GM19467 (cell line): ENCODE measurements around the gene ZNF746.
"Not testable (repeated sequence)": the region's sequence is repeated elsewhere in the genome, so short reads cannot be mapped to it uniquely, and the experiment has no call there.

ENCODE experiments used
- ATAC-seq: cut with Tn5 transposase; IDR thresholded peaks from one replicate; pipeline ENCODE4 v1.9.1; 2021; ENCODE audit warnings: mild to moderate bottlenecking, moderate library complexity; ENCODE audit not compliant: unreplicated experiment

The ZNF746 gene

DNA sequence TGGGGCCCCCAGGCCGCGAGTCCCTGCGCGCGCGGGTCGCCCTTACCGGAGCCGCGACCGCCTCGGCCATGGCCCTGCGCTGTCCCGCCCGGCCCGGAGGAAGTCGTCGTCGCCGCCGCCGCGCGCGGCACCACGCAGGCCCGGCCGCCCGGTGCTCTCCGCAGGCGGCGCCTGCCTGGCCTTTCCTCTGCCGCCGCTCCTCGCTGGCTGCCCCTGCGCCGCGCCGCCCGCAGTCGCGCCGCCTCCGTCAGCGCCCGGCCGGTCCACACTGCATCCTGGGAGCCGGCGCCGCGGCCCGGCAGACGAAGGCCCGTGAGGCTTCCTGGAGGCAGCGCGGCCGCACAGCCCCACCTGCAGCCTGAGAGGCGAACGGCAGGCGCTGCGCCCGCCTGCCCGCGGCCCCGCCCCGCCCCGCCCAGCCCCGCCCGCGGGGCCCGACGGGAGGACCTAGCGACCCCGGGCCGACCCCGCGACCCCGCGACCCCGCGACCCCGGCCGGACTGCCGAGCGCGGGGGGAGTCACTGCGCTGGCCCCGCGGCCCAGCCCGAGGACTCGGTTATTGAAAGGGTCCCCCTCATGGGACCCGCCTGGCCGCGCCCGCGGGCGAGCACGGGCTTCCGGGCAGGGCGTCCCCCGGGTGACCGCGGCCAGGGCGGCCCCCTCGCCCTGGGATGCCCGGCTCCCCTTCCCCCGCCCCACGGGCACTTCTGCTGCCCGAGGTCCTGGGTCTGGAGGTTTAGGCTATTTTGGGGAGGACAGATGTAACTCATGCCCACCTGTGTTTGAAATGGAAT, at the start of gene ZNF746:
Gene ZNF746 (minus strand): TSS at position 343 of the 795 bp plus-strand sequence. CDS start 273 bp downstream, at position 70.
- ATAC-seq: peak; percentile 94

DNA sequence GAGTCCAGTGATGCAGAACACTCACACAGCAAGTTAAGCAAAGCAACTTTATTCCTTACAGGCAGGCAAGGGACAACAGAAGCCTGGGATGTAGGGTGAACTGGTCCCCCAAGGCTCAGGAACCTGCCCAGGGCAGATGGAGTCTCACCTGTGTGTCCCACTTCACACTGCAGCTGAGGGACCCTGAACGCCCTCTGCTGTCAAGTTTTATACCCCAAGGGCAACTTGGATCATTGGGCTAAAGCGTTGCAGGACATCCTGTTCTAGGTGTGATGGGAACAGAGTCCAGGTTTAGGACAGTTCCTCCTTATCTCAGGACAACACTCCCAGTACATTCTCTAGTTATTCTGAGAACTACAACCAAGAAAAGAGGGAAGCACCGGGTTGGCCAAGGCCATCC, 49.5 kb upstream of the ZNF746 start:
- no peak for ATAC-seq

DNA sequence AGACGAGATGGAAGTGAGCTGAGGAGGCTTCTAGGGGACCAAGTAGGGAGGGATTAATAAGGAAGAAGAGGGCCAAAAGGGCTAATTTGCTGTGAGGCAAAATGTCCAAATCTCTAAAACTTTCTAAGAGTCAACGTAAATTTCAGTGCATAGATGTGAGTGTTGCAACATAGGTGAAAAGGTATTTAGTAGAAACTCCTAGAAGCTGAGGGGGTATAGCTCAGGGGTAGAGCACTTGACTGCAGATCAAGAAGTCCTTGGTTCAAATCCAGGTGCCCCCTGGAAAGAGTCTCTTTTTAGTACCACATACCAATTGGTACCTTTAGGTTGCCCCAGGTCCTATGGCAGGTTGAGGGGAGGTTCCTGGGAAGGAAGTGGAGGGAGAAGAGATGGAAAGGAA, 48.7 kb upstream of the ZNF746 start:
- ATAC-seq: no peak

DNA sequence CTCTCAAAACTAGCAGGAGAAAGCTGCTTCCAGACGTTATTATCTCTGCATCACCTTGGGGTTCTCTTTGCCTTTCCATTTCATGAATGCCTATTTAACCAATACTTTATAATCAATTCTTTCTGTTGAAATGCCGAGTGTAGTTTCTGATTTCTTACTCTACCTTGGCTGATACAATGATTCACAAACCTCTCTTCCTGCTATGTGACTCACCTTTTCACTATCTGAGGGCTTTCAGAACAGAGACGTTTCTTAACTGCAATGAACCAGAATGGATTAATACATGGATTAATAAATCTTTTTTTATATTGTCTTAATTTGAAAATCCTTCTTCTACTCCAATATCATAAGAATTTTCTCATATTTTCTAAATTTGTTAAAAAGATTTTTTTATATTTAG, 46.4 kb upstream of the ZNF746 start:
- ATAC-seq: no peak

DNA sequence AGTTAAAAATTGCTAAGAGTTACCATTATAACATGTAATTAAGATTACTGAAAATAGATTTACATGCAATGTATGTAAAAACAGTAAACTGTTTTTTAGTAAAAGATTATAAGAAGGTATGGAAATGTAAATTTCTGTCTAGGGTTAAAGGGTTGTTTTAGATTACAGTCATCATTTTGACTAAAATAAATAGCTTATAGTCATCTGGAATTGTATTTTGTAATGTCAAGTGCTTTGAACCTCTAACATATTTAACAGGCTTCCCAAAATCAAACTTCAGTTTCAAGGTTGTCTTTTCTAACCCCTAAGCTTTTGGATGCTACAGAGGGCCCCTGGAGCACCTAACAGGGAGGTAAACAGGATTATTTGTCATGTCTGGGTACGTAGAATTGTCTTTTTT, 35.0 kb upstream of the ZNF746 start:
- no peak for ATAC-seq

DNA sequence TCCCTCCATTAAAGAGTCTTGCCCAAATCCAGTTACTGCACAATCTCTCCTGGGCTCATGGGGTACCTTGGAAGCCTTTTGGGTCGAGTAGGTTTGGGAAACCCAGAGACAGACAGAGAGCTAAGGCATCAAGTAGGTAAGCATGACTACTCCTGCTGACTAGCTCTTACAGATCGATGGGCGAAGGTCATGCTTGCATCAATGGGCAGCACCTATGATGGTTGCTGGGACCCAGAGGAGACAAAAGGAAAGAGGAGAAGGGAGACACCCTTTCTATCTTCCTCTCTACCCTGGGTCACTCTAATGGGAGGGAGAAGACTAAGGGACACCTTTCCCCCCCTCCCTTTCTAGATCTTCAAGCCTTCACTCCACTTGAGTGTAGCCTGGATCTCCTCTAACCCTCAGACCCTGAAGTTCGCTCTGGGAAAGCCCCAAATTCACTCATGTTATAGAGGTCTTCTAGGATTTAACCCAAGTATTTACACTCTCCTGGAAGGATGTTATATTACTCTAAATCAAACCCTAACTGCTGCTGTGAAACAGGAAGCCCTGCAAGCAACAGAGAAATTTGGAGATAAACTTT, 31.6 kb upstream of the ZNF746 start:
- no peak for ATAC-seq

DNA sequence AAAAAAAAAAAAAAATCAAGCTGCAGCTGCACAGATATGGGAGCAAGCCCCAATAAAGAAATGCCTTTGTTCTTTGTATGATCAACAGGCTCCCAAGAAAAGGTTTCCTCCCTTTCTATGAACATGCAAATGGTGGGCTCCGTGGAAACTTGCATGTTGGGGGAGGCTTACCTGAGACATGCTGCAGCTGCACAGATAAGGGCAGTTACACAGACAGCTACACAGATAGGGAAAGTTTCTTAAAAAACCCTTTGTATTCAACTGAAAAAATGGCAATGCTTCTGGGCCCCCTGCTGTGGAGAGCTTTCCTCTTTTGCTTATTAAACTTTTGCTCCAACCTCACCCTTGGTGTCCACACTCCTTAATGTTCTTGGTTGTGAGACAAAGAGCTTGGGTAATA, 29.8 kb upstream of the ZNF746 start:
- no peak for ATAC-seq

DNA sequence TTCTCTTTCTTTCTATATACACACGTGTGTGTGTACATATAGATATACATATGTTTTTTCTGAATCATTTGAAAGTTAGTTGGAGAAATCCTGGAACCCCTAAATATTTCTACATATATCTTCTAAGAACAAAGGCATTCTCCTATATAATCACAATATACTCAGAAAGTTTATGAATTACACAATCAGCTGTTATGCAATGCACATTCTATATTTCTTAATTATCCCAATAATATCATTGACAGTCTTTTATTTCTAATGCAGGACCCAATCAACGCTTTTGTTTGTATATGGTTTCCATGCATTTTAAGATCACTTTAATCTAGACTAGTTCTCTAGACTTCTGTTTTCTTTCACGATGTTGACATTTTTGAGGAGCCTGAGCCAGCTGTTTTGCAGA, 27.7 kb upstream of the ZNF746 start:
- ATAC-seq: no peak

DNA sequence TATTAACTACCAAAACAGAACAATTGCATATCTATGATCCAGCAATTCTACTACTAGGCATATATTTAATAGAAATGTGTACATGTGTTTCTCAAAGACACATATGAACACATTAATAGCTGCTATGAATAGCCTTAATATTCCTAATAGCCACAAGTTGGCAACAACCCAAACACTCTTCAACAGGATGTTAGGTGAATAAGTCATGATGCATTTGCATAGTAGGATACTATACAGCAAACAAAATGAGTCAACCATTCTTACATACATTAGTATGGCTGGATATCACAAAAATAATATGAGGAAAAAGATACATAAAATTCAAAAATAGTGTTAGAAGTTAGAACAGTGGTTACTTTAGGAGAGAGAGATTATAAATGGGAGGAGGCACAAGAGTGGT, 26.8 kb upstream of the ZNF746 start:
- ATAC-seq: no peak

DNA sequence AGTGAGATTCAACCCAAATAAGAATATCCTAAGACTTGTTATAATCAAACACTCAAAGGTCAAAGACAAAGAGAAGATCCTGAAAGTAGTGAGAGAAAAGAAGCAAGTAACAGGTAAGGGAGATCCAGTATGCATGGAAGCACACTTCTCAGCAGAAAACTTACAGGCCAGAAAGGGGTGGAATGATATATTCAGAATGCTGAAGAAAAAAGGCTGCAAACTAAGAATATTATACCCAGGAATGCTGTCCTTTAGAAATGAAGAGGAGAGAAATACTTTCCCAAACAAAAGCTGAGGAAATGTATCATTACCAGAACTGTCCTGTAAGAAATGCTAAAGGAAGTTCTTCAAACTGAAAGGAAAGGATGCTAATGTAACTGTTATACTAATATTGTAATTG, 12.6 kb upstream of the ZNF746 start:
- no peak for ATAC-seq

DNA sequence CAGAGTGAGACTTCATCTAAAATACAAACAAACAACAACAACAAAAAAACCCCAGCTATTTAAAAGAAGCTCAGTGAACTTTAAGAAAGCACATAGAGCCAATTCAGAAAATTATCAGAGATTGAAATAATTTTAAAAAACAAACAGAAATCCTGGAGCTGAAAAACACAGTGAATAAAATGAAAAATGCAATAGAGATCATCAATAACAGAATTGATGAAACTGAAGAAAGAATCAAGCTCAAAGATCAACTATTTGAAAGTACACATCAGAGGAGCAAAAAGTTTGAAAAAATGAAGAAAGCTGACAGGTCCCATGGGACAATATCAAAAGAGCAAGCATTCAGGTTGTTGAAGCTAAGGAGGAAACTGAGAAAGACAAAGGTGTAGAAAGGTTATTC, 12.2 kb upstream of the ZNF746 start:
- no peak for ATAC-seq

DNA sequence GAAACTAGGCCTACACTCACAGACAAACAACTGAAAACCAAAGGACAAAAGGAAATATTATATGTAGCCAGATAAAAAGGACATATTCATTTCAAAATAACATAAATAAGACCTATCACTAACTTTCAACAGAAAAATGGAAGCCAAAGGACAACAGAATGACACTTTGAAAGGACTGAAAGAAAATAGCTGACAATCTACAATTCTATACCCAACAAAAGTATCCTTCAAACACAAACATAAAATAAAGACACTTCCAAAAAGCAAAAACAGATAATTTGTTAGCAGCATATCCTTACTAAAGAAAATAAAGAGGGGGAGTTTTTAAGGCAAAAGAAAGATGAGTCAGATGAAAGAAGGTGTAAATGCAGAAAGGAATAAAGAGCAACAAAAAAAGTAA, 7.9 kb upstream of the ZNF746 start:
- ATAC-seq: no peak

DNA sequence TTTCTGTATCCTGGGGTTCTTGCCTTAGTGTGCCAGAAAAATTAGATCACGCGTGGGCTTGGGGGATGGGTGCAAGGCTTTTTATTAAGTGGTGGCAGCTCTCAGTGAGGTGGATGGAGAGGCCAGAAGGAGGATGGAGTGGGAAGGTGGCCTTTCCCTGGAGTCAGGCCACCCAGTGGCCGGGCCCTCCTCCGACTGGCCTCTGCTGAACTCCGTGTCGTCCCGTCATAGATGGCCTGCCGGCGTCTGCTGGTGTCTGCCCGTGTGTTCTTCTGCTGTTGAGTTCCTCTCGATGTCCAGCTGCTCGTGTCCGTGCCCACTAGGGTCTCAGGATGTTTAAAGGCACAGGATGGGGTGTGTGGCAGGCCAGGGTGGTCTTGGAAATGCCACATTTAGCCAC, 4.0 kb upstream of the ZNF746 start:
- no peak for ATAC-seq

DNA sequence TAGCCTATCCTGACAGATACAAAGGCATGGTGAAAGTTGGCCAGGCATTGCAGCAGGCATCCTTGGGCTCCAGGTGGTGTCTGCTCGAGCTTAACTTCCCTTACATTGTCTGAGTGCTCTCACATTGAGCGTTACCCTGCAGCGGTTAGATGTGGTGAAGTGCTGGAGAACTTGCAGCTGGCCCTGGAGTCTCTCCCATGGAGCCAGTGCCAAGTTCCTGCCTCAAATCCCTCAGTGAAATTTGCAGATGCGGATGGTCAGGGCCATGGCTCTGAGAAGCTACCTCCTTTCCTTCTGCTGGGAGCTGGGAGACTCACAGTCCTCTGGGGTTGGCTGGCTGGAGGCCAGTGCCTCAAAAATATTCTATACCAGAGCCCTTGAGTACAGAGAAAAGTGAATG, 3.3 kb upstream of the ZNF746 start:
- ATAC-seq: no peak

DNA sequence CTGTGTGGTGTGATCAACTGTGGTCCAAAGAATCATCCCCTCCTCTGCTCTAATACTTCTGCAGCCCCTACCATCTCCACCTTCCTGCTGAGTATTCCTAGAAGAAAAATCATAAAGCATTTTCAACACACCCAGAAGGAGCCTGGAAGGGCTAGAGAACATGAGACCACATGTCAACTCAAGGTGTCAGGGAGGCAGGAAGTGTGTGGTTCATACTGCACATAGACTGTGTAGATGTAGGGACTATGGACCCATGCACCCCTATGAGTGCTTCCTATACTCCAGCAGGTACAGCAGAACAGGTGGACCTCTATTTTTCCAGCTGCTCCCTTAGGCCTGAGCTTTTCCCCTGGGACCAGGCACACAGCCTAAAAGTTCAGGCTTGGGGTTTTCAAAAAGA, 2.6 kb upstream of the ZNF746 start:
- no peak for ATAC-seq

DNA sequence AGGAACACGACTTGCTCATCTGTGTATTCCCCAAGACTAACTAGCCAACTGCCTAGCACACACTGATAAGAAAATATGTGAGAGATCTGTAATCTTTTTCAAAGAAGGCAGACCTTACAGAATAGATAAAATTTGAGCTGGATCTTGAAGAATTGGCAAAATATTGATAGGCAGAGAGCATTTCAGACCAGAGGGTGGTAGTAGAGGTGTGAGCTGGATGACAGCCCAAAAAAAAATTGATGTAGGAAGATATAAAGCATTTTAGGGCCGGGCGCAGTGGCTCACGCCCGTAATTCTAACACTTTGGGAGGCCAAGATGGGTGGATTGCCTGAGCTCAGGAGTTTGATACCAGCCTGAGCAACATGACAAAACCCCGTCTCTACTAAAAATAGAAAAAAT, 1.2 kb upstream of the ZNF746 start:
- no peak for ATAC-seq

DNA sequence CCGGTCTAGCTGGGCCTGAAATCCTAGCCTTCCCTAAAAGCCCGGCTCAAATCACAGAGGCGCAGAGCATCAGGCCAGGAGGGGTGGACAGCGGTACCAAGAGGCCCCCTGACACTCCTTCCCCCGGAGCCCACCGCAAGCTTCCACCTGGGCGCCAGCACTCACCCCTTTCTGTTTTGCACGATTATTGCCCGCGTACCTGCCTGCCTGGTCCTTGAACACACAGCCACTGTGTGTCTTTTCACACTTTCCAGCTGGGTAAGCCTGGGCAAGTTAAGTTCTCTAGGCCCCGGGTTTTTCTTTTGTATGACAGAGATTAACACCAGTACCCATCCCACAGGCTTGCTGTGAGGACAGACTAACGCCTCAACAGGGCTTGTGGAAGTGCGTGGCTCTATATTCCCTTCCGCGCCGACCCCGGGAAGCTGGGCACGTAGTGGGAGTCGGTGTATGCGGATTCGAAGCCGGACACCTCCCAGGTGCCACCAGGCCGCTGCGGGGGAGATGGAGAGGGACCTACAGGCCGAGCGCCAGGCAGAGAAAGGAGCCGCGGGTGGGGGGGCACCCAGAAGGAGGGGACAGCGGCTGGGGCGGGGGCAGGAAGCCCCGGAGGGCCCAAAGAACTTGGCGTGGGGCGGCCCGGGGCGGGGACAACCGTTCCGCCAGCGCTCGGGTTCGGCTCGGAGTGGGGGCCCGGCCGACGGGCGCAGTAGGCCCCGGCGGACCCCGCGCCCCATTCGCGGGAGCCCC, 792 bp downstream of the ZNF746 start:
- peak; percentile 40 for ATAC-seq

DNA sequence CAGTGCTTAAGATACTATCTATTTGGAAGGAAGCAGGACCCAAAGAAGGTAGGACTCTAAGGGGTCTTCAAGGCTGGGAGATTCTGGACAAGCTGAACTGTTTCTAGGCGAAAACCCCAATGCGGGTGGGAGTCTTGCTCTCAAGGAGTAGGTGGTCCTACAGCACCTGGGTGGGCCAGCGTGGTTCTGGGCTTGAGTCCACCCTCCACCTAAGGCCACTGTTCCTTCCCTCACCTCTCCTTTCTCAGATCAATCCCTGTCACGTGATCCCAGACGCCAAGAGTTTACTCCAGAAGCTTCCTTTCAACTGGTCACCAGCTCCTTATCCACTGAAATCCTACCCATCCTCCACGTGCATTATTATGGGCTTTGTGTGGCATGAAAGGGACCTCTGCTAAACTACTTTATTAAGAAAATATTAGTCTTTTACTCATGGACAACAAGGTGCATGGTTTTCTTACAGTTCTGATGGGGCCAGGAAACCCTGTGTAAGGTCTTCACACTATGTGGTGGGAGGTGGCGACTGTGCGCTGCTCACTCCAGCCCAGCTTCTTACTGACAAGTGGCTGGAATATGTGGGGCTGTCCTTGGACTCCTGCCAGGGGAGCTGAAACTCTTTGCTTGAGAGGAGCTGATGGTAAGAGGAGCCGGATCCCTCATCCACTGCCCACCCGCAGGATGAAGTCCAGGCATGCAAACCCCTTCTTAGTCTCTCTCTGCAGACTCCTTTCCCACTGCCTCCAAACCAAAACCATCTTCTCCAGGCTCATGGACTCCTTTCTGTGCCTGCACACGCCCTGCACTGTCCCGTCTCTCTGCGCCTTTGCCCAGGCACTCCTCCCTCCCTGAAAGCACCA, 1.6 kb downstream of the ZNF746 start:
- ATAC-seq: no peak

DNA sequence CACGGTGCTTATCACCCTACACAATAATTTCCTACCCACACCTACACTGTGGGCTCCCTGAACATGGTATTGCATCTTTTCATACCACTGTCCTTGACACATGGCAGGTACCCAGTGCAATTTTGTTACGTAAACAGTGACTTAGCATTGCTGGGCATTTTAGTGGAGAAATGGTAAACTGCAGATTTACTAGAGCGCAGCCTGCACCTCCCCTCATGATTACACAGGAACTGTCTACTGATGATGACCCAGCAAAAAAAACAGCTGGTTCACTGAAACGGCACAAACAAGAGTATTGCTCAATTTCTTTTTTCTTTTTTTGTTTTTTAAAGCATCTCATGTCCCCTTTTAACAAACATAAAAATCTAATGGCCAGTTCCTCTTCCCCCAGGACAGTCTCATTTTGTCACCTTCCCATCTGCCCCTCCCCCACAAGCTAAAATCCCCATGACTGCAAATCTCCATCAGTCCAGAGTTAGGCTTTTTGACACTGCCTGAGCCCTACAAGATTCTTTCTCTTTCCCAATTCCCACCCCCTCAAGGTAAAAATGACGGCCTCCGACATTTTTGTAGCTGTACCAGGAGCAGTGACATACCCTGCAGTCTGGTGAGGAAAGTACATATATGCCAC, 2.8 kb downstream of the ZNF746 start:
- ATAC-seq: no peak

DNA sequence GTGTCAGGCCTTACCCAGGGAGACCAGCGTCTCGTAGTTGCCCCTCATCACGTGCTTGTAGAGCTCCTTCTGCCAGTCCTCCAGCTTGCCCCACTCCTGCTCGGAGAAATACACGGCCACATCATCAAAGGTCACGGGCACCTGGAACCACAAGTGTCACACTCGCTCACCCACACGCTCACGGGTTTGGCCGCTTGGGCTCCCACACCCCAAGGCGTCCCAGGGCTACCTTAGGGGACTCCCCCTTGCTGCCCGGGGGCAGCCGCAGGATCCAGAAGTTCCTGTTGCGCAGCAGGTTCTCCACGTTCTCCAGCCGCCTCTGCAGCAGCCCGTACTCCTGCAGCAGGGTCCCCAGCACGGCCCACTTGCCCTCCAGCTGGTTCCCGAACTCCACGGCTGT, 3.6 kb downstream of the ZNF746 start:
- ATAC-seq: not testable (repeated sequence)

DNA sequence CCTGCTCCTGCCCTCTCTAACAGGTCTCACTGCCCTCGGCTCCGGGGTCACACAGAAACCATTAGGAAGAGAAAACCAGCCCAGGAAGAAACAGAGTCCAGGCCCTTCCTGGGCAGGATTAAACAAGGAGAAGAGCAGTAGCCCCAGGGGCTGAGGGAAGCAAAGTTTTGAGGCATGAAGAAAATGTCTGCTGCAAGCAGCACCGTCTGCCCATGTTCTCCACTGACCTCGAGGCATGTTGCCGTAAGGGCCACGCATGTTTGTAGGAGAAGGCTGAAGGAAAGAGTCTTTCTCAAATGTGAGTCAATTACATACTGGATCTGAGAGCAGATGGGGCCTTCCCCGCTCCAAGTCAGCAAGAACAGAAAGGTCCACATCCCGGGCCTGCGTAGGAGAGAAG, 4.2 kb downstream of the ZNF746 start:
- no peak for ATAC-seq
